ENCODE measurements around the gene ZNF148. TPM values are rescaled to one million over a fixed set of nuclear protein-coding genes. Genes with fewer than 3 reads are reported as not detected.

The ZNF148 gene
- total RNA-seq, 1 experiment from 2014 or later, result 24.8 TPM

GRCh38 chr3:125374501-125374995, 577 bp downstream of the ZNF148 start:
- H2BK120ac ChIP-seq (ENCODE audit: low read depth, low read length, poor library complexity, severe bottlenecking), result no peak overlapping the region

More at GRCh38 chr3:125374501-125374995, 577 bp downstream of the ZNF148 start:
- Histone ChIP-seq H3K9ac (ENCODE audit: extremely low read depth, insufficient read length, low read length) (peak overlapping the region; percentile 86), H3K14ac (ENCODE audit: insufficient read depth, low read length) (peak overlapping the region; percentile 86), H3K27me3 (ENCODE audit: insufficient read depth, low read length) (no peaks in the 10 kb centered on the region), H3K79me2 (ENCODE audit: insufficient read depth, low read length) (peaks cover 16% of the 10 kb centered on the region; the same call in 1 of the 2 replicates), H3T11ph (ENCODE audit: low read length) (no peak overlapping the region), H3K4ac (ENCODE audit: low read depth, low read length) (no peak overlapping the region; the same call in 1 of the 2 replicates), H2AK5ac (ENCODE audit: insufficient read length, low read length) (no peak overlapping the region), H2AFZ (ENCODE audit: low read length) (no peak overlapping the region), H2BK15ac (ENCODE audit: low read depth, low read length) (no peak overlapping the region), H3K23me2 (ENCODE audit: insufficient read length, low read depth, low read length, poor library complexity, severe bottlenecking) (peaks cover 12% of the 10 kb centered on the region), H4K5ac (ENCODE audit: insufficient read length, low read depth, low read length) (no peak overlapping the region), H4K91ac (ENCODE audit: insufficient read length, low read depth, low read length) (no peak overlapping the region), H2BK20ac (ENCODE audit: low read depth, low read length, poor library complexity, severe bottlenecking) (no peak overlapping the region), H3K9me3 (ENCODE audit: control insufficient read depth, low read depth, low read length) (no peaks in the 10 kb centered on the region), H3K56ac (ENCODE audit: insufficient read length, low read depth, low read length) (peak overlapping the region; percentile 52), H3K4me2 (ENCODE audit: insufficient read depth, insufficient read length, low read length) (peak overlapping the region; percentile 83), H3K18ac (ENCODE audit: insufficient read length, low read depth, low read length) (peak overlapping the region; percentile 86), H2BK5ac (ENCODE audit: insufficient read length, low read length) (no peak overlapping the region), H2BK12ac (ENCODE audit: insufficient read length, low read depth, low read length) (no peak overlapping the region), H4K8ac (replicated peaks; ENCODE audit: insufficient read length, low read depth, low read length) (no peak overlapping the region), H3K27ac (ENCODE audit: insufficient read length, low read depth, low read length) (no peak overlapping the region), H3K23ac (ENCODE audit: insufficient read length, low read depth, low read length) (no peak overlapping the region), H3K79me1 (ENCODE audit: insufficient read depth, low read depth, low read length, poor library complexity, severe bottlenecking) (peaks cover 5% of the 10 kb centered on the region), H4K20me1 (ENCODE audit: control insufficient read depth, insufficient read depth, insufficient read length) (no peaks in the 10 kb centered on the region), H3K4me1 (ENCODE audit: insufficient read depth, low read length) (0 out of 2 replicates have a peak, but pooled peaks cover 4% of the 10 kb centered on the region)
- Mint-ChIP-seq H3K36me3 (ENCODE audit: insufficient read depth in 1 of 3, low read depth in 3 of 3) (peaks cover 0 to 8% (median 3%) of the 10 kb centered on the region in 3 experiments; a peak in 4 of 7 replicates), H3K9me3 (no peaks in the 10 kb centered on the region), H3K27me3 (ENCODE audit: low read depth) (no peaks in the 10 kb centered on the region), H3K27ac (peak overlapping the region; percentile 78 to 96 (median 93)), H3K4me1 (peaks cover 31 to 34% of the 10 kb centered on the region in 2 experiments), H3K4me3 (peak overlapping the region; percentile 95 to 97)
- no CpG with 5 or more reads among the region's 26 CpGs for WGBS (ENCODE audit: extremely low coverage, insufficient read length, low lambda C conversion rate)
- TF ChIP-seq, protein P1, sequence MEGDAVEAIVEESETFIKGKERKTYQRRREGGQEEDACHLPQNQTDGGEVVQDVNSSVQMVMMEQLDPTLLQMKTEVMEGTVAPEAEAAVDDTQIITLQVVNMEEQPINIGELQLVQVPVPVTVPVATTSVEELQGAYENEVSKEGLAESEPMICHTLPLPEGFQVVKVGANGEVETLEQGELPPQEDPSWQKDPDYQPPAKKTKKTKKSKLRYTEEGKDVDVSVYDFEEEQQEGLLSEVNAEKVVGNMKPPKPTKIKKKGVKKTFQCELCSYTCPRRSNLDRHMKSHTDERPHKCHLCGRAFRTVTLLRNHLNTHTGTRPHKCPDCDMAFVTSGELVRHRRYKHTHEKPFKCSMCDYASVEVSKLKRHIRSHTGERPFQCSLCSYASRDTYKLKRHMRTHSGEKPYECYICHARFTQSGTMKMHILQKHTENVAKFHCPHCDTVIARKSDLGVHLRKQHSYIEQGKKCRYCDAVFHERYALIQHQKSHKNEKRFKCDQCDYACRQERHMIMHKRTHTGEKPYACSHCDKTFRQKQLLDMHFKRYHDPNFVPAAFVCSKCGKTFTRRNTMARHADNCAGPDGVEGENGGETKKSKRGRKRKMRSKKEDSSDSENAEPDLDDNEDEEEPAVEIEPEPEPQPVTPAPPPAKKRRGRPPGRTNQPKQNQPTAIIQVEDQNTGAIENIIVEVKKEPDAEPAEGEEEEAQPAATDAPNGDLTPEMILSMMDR (conservative IDR thresholded peaks at IDR 0.05), result no peak
- DNase-seq, result peak; percentile 57

Data from H9 (cell line).